ENCODE results near the gene C3orf22.

C3orf22 gene

GRCh38 chr3:126526668-126527005, 32.1 kb downstream of the C3orf22 start:
- DNase-seq = no peak

- no peak for DNase-seq
These were observed 32.7 kb downstream of the C3orf22 start for GRCh38 chr3:126525853-126526667.

- no peak for DNase-seq
These were observed 33.5 kb downstream of the C3orf22 start for GRCh38 chr3:126525091-126525852.

GRCh38 chr3:126524429-126524988, 34.2 kb downstream of the C3orf22 start:
- DNase-seq = no peak

- DNase-seq = no peak
These were observed 34.8 kb downstream of the C3orf22 start, which contains the start of gene CHST13 for GRCh38 chr3:126523745-126524428. Gene CHST13, plus strand, starts transcription at chr3:126524155. Its CDS starts 178 bp downstream, at chr3:126524333.

GRCh38 chr3:126522363-126522788, 36.4 kb downstream of the C3orf22 start:
- peak; percentile 27 for DNase-seq

- no peak for DNase-seq
These were observed 37.4 kb downstream of the C3orf22 start for GRCh38 chr3:126521122-126521891.

- no peak for DNase-seq
These were observed 39.0 kb downstream of the C3orf22 start for GRCh38 chr3:126519506-126520455.

- no peak for DNase-seq
These were observed 40.0 kb downstream of the C3orf22 start for GRCh38 chr3:126518779-126519177.

- DNase-seq = no peak
These were observed 40.5 kb downstream of the C3orf22 start for GRCh38 chr3:126517986-126518778.

- DNase-seq = no peak
These were observed 41.3 kb downstream of the C3orf22 start, which contains the start of gene UROC1 for GRCh38 chr3:126517291-126517951. Gene UROC1, minus strand, starts transcription at chr3:126517773. Its CDS starts 54 bp downstream, at chr3:126517719.

GRCh38 chr3:126516936-126517290, 41.8 kb downstream of the C3orf22 start:
- no peak for DNase-seq

- no peak for DNase-seq
These were observed 42.4 kb downstream of the C3orf22 start for GRCh38 chr3:126516152-126516935.

- no peak for DNase-seq
These were observed 43.5 kb downstream of the C3orf22 start for GRCh38 chr3:126515066-126515706.

- DNase-seq = no peak
These were observed 44.6 kb downstream of the C3orf22 start for GRCh38 chr3:126514161-126514560.

GRCh38 chr3:126512916-126513650, 45.6 kb downstream of the C3orf22 start:
- no peak for DNase-seq

- no peak for DNase-seq
These were observed 46.7 kb downstream of the C3orf22 start for GRCh38 chr3:126512026-126512425.

GRCh38 chr3:126511291-126511690, 47.4 kb downstream of the C3orf22 start:
- no peak for DNase-seq

Measured in CD4-positive, alpha-beta T cell treated with Interleukin-12 subunit alpha and Interleukin-12 subunit beta, for 1 hour (primary cell).